ENCODE data around the gene PXMP2. TPM values are rescaled to one million over a fixed set of nuclear protein-coding genes. Genes with fewer than 3 reads are reported as not detected.
A peak's percentile ranks its signal among the peaks of the same experiment; 100 is the strongest.

The PXMP2 gene
- total RNA-seq, 1 experiment from 2014 or later = 43.7 TPM

DNA sequence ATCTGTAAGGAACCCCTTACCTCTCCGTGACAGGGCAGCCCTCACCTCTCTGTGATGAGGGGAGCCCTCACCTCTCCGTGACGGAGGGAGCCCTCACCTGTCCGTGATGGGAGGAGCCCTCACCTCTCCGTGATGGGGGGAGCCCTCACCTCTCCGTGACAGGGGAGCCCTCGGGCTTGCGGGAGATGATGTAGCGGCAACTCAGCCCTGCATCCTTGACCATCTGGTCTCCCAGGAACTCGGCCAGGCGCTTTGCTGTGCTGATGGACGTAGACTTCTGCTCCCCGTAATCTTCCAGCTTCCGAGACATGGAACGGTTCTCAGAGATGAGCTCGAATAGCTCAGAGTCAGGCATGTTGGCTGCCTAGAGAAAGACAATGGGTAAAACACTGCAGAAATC lies 28.2 kb upstream of the PXMP2 start:
- DNase-seq (ENCODE audit: low read depth) = no peak

DNA sequence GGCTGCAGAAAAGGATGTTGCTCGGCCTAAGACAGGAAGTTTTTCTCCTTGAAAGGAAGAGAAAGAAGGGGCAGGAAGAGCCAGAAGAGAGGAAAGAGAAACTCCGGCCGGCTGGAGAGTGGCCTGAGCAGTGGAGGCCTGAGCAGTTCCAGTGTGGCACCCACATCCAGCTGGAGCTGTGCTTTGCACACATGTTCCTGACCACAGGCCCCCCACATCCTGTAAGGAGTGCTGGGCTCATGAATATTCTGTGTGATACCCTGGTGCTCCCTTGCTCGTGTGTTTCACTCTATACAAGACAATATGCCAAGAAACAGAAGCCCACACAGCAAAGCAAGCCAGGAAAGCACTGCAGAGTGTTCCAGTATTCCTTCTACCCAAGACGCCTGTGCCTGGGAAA lies 27.3 kb upstream of the PXMP2 start:
- DNase-seq (ENCODE audit: low read depth) = no peak

DNA sequence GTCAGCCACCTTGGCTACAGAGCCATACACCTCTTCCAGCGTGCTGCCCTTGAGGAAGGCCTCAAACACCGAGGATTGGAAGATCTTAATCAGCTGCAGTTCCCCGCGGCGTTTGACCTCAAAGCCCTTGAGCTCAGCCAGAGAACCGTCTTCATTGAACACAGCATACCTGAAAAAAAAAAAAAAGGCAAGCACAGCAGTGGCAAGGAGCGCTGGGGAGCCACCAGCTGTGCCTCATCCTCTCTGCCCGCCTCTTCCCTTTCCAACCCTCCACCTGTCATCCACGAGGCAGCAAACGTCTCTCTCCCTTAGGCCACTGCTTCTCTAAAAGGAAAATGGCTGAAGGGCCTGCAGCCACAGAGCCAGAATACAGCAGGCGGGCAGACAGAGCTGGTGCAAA lies 26.4 kb upstream of the PXMP2 start:
- no peak for DNase-seq (ENCODE audit: low read depth)

DNA sequence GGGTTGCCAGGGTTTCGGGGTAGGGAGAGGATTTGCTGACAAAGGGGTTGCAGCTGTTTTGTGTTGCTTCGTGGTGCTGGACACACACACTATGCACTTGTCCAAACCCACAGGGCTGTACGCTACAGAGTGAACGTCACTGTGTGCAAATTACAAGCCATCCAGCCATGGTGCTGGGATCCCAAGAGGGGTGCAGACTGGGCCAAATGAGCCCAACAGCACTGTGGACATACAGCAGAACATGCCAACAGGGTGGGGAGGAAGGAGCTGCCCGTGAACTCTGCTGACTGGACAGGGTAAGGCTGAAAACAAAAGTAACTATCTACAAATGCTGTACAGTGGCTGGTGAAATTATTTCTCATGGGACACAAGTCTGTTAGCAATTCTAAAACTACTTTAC lies 25.4 kb upstream of the PXMP2 start:
- DNase-seq (ENCODE audit: low read depth) = no peak

DNA sequence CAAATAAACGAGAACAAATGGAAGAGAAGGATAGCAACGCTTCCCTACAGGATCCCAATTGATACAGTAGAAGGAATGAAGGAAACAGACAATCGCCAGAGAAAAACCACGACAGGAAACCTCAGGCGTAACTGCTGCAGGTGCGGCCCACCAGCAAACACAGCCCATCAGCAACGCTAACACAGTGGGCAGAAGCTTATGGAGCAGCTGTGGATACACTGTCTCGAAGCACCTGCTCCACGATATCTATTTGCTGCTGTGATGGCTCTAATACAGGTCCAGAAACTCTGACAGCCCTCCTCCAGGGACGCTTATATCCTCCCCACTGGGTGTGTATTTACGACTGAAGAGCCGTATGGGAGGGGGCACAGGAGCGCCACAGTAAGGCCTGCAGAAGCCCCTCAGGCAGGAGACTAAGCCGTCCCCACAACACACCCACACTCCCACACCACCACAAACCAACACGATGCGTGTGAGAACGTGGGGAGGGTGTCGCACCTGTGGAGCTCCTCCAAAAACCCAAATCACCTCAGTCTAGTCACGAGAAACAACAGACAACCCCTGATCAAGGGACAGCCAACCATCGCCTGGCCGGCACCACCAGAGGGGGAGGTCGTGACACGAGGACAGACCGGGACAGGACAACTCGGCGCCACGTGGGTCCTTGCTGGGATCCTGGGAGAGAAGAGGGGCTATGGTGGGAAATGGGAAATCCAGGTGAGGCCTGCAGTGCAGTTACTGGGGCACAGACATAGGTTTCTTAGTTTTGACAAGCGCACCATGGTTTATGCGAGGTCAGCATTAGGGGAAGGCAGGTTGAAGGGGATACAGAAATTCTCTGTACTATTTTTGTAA lies 24.3 kb upstream of the PXMP2 start:
- DNase-seq (ENCODE audit: low read depth) = no peak

DNA sequence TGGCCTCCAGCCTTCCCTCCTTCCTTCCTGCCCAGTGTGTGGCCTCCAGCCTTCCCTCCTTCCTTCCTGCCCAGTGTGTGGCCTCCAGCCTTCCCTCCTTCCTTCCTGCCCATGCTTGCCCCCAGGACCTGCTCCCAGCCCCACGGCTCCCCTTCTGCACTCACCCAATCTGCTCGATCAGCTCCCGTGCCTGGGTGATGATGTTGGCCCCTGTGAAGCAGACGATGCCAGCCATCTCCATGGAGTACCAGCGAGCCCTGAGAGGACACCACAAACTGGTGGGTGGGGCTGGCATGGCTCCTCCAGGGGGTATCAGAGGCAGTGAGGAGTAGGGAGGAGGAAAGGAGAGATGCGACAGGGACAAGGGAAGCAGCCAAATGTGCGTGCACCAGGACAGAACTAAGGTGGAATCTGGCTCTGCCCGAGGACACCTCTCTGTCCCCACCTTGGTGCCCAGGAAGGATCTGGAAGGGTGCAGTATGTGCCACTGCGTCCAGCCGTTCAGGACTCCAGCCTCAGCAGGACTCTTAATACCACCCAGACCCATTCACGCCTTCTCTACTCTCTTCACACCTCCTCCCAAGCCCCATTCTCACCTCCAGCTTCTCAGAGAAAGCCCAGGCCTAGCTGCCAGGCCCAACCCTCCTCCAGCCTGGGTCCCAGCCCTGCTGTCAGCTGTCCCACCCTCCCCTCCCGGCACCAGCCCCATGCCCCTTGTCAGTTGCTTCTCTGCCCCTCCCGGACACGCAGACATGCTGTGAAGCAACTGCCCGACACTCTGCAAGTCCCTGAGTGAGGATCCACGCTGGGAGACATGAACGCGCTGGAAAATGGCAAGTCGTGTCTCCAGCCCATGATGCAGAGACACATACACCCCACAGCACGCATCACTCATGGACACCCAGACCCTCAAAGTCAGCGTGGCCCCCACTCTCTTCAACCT lies 22.9 kb upstream of the PXMP2 start:
- DNase-seq (ENCODE audit: low read depth) = no peak

DNA sequence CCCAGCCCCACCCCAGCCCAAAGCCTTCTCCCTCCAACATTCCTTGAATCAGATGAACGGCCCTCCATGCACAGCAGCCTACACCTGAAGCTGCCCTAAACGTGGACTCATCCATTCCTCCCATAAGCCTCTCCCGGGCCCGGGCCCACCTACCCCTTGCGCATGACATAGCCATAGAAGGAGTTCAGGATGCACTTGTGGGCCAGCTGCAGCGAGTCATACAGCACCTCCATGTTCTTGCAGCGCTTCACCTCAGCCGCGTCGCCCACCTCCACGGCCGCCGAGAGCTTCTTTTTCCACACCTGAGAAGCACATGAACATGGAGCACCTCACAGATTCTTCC lies 22.3 kb upstream of the PXMP2 start:
- DNase-seq (ENCODE audit: low read depth) = no peak

DNA sequence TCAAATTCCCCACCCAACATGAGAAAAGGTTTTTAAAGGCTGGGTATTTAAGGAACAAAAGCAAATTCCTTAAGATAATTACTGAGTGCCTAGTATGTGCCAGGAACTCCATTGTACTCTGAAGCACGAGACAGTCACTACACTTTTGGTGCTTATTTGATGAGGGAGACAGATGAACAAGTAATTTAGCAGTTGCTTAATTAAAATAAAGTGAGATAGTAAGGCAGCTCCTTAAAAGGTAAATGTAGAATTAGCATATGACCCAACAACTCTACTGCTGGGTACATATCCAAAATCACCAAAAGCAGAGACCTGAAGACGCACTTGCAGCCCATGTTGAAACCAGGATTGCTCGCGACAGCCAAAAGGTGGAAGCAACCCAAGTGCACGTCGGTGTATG lies 21.6 kb upstream of the PXMP2 start:
- no peak for DNase-seq (ENCODE audit: low read depth)

DNA sequence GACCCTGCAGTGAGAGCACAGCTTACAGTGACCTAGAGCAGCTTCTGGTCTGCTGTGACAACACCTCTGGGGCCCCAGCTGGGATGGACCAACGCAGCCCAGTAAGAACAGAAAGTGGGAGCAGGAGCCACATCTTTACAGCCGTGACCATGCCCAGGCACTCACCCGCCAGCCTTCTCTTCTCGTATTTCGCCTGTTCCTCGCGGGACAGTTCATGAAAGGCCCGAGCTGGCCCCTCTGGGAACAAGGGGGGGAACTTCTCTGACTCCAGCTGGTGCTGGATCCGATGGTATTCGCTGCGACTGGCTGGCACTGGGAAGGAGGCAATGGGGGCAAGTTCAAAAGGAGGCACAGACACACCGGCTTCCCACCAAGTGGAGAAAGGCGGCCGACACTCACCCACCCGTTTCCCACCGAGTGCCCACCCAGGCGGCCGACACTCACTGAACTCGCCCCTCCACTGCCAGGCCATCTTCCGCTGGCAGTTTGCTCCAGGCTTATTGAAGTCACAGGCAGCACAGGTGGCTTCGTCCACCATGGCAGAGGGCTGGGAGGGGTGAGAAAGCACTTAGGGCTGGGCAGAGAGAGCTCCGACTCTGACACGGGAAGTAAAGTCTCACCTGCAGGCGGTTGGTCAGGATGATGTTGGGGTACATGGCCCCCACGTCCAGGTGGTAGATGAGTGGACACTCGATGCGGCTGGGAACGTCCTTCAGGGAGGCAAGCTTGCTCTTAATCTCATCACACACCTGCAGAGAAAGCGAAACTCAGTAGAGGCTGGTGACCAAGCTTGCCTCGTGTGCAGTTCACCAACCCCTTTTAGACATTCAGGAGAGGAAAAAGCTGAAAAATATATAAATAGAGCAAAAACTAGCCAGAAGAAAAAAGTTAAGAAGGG lies 18.9 kb upstream of the PXMP2 start:
- no peak for DNase-seq (ENCODE audit: low read depth)

DNA sequence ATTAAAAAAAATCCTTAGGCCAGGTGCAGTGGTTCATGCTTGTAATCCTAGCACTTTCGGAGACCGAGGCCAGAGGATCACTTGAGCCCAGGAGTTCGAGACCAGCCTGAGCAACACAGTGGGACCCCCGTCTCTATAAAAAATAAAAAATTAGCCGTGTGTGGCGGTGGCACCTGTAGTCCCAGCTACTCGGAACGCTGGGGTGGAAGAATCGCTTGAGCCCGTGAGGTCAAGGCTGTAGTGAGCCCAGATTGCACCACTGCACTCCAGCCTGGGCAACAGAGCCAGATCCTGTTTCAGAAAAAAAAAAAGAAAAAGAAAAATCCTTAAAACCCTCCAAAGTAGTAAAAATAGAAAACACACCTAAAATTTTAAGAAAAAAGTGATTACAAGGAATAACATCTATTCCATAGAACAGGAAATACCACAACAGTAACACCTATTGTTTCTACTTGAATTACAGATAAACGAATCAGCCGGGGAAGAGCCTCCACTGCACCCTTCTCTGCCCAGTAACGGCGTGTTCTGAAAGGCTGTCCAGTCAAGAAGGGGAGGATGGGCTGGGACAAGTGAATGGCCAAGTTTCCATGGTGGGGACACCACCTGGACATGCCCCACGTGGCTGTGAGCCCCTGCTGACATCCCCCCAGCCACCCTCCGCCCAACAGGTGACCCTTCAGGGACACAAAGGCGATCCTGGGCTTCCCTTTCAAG lies 18.1 kb upstream of the PXMP2 start:
- peak; percentile 22 for DNase-seq (ENCODE audit: low read depth)

DNA sequence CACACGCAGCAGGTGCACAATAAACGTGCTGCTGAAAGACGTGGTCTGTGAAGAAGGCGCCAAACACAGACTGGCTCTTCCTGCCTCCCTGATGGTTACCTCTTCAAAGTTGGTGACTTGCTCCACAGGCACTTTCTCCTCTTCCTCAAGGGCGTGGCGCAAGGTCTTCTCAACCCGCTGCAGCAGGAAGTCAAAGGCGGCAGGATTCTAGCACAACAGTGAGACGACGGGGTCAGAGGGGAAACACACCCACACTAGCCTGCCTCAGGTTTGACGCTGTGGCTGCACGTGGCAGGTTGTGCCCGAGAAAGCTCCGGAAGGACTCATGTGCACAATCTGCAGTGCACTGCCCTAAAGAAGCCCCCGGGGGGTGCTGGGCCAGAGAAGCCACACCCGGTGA lies 15.3 kb upstream of the PXMP2 start:
- DNase-seq (ENCODE audit: low read depth) = no peak

DNA sequence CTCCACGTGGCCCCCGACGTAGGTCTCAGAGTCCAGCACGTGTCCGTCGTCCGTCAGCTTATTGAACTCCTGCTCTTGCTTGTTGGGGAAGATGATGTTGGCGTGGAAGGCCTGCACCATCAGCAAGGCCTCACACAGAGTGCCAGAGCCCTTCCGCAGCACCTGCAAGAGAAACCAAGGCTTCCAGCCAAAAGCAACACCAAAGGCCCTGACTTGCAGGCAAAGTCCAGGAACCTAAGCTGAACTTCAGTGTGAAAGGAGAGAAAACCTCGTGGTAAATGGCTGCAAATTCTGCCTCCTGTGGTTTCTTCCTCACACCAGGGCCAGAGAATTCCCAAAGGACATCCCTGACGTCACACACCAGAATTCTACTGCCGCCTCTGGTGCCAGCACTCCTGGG lies 14.7 kb upstream of the PXMP2 start:
- no peak for DNase-seq (ENCODE audit: low read depth)

DNA sequence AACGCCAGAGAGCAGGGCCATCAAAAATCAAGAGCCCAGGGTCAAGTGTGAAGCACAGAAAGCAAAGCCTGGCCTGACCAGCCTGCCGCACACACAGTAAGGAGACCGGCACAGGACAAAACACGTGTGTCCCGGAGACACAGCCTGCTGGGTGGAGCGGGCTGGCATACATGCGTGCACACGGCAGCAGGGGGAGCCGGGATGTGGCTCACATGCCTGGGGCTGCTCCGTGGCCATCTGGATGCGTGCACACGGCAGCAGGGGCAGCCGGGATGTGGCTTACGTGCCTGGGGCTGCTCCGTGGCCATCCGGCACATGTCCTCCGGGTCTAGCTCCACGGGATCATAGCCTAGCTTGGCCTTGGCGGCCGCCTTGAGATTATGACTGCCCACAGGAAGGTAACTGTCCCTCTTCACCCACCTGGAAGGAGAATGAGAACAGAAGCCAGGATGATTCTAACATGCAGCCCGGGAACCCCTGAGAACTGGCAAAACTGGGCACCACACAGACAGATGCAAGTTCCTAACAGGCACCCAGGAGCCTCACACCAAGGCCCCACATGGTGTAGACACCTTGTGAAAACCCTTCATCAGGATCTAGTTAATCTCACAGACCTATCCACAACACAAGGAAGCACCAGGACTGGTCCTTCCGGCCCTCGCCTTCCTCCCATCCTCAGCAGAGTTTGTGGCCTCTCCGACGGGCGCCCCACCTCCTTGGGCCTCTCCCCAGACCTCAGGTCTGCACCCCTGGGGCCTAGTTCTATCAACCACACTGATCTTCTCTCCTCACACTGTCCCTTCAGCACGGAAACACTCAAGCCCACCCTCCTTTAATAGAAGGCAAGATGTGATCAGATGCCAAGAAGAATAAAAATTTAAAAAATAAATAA lies 13.9 kb upstream of the PXMP2 start:
- DNase-seq (ENCODE audit: low read depth) = no peak

DNA sequence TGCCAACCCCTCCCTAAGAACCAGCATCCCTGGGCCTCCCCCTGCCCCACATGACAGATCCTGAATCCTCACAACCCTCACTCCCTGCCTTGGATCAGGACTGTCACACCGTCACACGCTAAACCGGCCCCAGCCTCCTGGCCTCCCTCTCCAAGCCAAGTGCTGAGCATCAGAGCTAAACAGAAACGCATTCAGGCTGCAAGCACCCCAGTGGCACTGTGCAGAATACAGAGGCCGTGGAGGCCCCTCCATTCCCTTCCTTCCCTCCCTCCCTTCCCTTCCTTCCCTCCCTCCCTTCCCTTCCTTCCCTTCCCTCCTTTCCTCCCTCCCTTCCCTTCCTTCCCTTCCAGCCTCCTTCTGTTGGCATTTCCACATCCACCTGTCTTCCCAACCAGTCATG lies 12.8 kb upstream of the PXMP2 start:
- no peak for DNase-seq (ENCODE audit: low read depth)

DNA sequence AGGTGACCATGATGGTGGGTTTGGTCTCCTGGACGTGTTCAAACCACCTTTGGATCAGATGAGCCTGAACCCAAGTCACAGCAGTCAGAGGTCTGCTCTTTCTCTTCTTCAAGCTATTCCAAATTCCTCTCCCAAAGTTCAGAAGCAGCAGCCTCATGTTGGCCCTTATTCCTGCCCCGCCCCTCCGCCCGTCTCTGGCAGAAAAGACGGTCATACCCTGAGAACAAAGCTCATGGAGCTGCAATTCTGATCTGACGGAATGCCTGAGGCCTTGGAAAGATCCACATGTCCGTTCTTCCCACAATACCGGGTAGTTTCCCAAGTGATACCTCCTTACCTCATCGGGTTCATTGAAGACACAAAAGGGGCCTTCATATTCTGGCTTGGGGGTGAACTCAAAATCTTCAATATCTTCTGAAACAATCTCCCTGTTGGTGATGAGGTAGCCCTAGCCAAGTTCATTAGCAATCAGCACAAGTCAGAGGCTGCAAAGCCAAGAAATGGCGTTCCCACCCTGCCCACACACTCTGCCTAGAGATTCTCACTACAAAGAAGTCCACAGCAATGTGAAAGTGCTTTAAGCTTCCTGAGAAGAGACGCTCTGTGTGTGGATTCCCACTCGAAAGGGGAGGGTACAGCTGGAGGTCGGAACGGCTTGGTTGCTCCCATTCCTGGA lies 11.5 kb upstream of the PXMP2 start:
- no peak for DNase-seq (ENCODE audit: low read depth)

DNA sequence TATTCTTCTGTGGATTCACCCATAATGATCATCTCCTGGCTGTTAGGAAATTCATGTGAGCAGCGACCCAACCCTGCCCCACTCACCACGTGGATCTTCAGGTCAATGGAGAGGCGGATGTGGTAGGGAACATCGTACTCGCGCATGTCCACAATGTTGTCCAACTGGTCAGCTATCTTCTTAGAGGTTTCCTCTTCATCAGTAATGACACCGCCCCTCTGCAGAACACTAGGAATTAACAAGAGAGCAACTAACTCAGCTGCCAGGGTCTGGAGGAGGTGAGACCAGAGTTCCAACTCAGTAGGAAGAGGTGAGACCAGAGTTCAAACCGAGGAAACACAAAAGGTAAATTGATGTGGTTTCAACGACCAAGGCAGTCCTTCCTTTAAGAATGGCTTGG lies 9.9 kb upstream of the PXMP2 start:
- no peak for DNase-seq (ENCODE audit: low read depth)

DNA sequence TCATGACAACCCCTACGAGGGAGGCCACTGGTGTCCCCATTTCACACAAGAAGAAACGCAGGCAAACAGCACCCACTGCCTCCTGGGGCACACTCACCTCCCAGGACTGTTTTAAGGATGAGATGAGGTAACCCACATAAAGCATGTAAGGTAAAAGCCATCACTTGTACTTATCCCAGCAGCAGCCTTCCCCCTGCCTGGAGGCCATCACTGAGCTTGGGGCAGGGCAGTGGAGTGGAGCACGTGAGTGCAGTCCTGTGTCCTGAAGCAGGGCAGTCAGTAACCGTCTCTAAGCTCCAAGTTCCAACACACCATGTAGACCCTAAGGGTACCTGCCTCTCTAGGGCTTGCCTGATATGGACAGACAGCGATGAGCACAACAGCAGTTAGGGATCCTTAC lies 2.0 kb upstream of the PXMP2 start:
- DNase-seq (ENCODE audit: low read depth) = no peak

DNA sequence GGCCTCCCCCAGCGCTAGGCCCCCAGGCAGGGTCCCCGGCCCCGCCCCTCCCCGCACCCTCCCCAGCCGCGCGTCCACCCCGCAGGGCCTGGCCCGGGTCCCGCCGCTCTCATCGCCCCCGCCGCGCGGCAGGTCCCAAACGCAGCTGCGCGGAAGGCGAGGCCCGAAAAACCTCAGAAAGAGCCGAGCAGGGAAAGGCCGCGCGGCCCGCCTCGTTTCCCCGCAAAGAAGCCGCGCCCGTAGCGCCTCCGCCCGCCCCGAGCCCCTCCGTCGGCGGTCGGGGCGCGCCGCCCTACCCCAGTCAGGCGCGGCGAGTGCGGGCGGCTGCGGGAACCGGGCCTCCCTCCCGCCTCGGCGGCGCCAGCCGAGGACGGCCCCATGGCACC lies 569 bp upstream of the PXMP2 start:
- no peak for DNase-seq (ENCODE audit: low read depth)

DNA sequence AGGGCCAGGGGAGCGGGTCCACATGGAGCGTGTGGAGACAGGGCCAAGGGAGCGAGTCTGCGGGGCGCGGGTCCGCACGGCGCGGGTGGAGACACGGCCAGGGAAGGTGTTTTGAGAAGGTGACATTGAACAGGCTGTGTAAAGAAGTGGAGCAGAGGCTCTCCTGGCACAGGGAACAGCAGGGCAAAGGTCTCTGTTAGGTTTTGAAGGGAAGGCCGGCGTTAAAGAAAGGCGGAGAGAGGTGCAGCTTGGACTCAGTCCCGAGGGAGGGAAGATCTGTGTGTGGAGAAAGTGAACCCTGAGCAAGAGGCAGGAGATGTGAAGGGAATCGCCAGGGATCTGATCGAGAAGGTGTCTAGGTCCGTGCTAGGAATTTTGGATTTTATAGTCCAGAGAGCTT lies 1.8 kb downstream of the PXMP2 start:
- no peak for DNase-seq (ENCODE audit: low read depth)

All from HT1080 (cell line).